OCI-LY1 (cell line): ENCODE data around the gene GALNT2.

ENCODE experiments used
- CTCF ChIP-seq: fragments of 200-600 bp; sonication (generic), shearing (Covaris generic); IDR thresholded peaks from 2 replicates; pipeline ENCODE4 v1.5.1; 2017; ENCODE audit warnings: mild to moderate bottlenecking, antibody characterized with exemption, low read length, moderate library complexity, mixed read lengths
- EZH2 ChIP-seq: fragments of 200-600 bp; sonication (generic), shearing (Covaris generic); IDR thresholded peaks from 2 replicates; pipeline ENCODE4 v1.8.0; 2017; ENCODE audit warnings: borderline replicate concordance, mixed run types, mild to moderate bottlenecking, antibody characterized with exemption, low read length, moderate library complexity, mixed read lengths

- TF ChIP-seq EZH2 (no peak), CTCF (no peak)
These were observed 151.6 kb downstream of the GALNT2 start for GRCh38 chr1:230218667-230219066.
